Hepatic stellate cell (primary cell): ENCODE data around the gene BCL2.
"Not testable (repeated sequence)": the region's sequence is repeated elsewhere in the genome, so short reads cannot be mapped to it uniquely, and the experiment has no call there.

Experiments used
- DNase-seq: peaks from one replicate; pipeline ENCODE4 v3.0.0; 2011; ENCODE audit warnings: low spot score

BCL2 gene

GRCh38 chr18:63234432-63234831, 85.1 kb downstream of the BCL2 start:
- no peak for DNase-seq

GRCh38 chr18:63233334-63233733, 86.2 kb downstream of the BCL2 start:
- no peak for DNase-seq

GRCh38 chr18:63232826-63233225, 86.7 kb downstream of the BCL2 start:
- no peak for DNase-seq

GRCh38 chr18:63229971-63230370, 89.6 kb downstream of the BCL2 start:
- no peak for DNase-seq

- DNase-seq = no peak
Observed at GRCh38 chr18:63225434-63225833, 94.1 kb downstream of the BCL2 start.

GRCh38 chr18:63224630-63225029, 94.9 kb downstream of the BCL2 start:
- DNase-seq = no peak

- no peak for DNase-seq
Observed at GRCh38 chr18:63223837-63224236, 95.7 kb downstream of the BCL2 start.

GRCh38 chr18:63220903-63221302, 98.7 kb downstream of the BCL2 start:
- no peak for DNase-seq

GRCh38 chr18:63218472-63218871, 101.1 kb downstream of the BCL2 start:
- DNase-seq = no peak

- no peak for DNase-seq
Observed at GRCh38 chr18:63216516-63217311, 102.9 kb downstream of the BCL2 start.

- no peak for DNase-seq
Observed at GRCh38 chr18:63213936-63214671, 105.5 kb downstream of the BCL2 start.

- no peak for DNase-seq
Observed at GRCh38 chr18:63213331-63213900, 106.2 kb downstream of the BCL2 start.

GRCh38 chr18:63210521-63210920, 109.0 kb downstream of the BCL2 start:
- DNase-seq = no peak

GRCh38 chr18:63208676-63209075, 110.9 kb downstream of the BCL2 start:
- no peak for DNase-seq

GRCh38 chr18:63207835-63208234, 111.7 kb downstream of the BCL2 start:
- DNase-seq = no peak

- DNase-seq = no peak
Observed at GRCh38 chr18:63207143-63207790, 112.3 kb downstream of the BCL2 start.

- no peak for DNase-seq
Observed at GRCh38 chr18:63206433-63207142, 113.0 kb downstream of the BCL2 start.

- no peak for DNase-seq
Observed at GRCh38 chr18:63205791-63206252, 113.7 kb downstream of the BCL2 start.

- no peak for DNase-seq
Observed at GRCh38 chr18:63203497-63203896, 116.1 kb downstream of the BCL2 start.

- no peak for DNase-seq
Observed at GRCh38 chr18:63202828-63203227, 116.7 kb downstream of the BCL2 start.

GRCh38 chr18:63201456-63201855, 118.1 kb downstream of the BCL2 start:
- DNase-seq = not testable (repeated sequence)

GRCh38 chr18:63199743-63200241, 119.8 kb downstream of the BCL2 start:
- DNase-seq = no peak
